Putamen (tissue), 1 donor: ENCODE data around the gene CORO1C.

ENCODE experiments used
- DNase-seq: peaks from one replicate; pipeline ENCODE4 v3.0.0-alpha.2; 2016; ENCODE audit warnings: low spot score

Gene CORO1C

GRCh38 chr12:108696111-108696995, 35.0 kb downstream of the CORO1C start:
- no peak for DNase-seq

GRCh38 chr12:108694812-108695278, 36.5 kb downstream of the CORO1C start:
- DNase-seq: no peak

- no peak for DNase-seq
These were observed 37.6 kb downstream of the CORO1C start for GRCh38 chr12:108693751-108694150.

GRCh38 chr12:108693186-108693730, 38.1 kb downstream of the CORO1C start:
- no peak for DNase-seq

GRCh38 chr12:108691998-108692808, 39.1 kb downstream of the CORO1C start:
- peak; percentile 85 for DNase-seq

- DNase-seq: peak; percentile 98
These were observed 39.9 kb downstream of the CORO1C start for GRCh38 chr12:108691175-108691997.

- DNase-seq: no peak
These were observed 40.7 kb downstream of the CORO1C start for GRCh38 chr12:108690542-108691174.

GRCh38 chr12:108690191-108690518, 41.2 kb downstream of the CORO1C start:
- DNase-seq: no peak

GRCh38 chr12:108689314-108690190, 41.8 kb downstream of the CORO1C start:
- DNase-seq: peak; percentile 65

- no peak for DNase-seq
These were observed 44.5 kb downstream of the CORO1C start for GRCh38 chr12:108686780-108687179.

GRCh38 chr12:108685469-108686260, 45.7 kb downstream of the CORO1C start:
- no peak for DNase-seq

GRCh38 chr12:108683906-108684556, 47.3 kb downstream of the CORO1C start:
- no peak for DNase-seq

- no peak for DNase-seq
These were observed 50.0 kb downstream of the CORO1C start for GRCh38 chr12:108681317-108681716.

GRCh38 chr12:108679106-108679681, 52.1 kb downstream of the CORO1C start:
- DNase-seq: no peak

GRCh38 chr12:108678104-108678730, 53.1 kb downstream of the CORO1C start:
- no peak for DNase-seq

GRCh38 chr12:108677381-108677780, 53.9 kb downstream of the CORO1C start:
- no peak for DNase-seq

- no peak for DNase-seq
These were observed 54.6 kb downstream of the CORO1C start for GRCh38 chr12:108676707-108677106.

GRCh38 chr12:108675792-108676191, 55.5 kb downstream of the CORO1C start:
- no peak for DNase-seq
